OCI-LY7 (cell line): ENCODE results near the gene SUSD3.

ENCODE experiments used
- EZH2phosphoT487 ChIP-seq: fragments of 200-600 bp; sonication (generic); IDR thresholded peaks from 2 replicates; pipeline ENCODE4 v1.6.1; 2018; ENCODE audit warnings: low read depth, borderline replicate concordance, mild to moderate bottlenecking, mixed run types, antibody characterized with exemption, low read length, moderate library complexity, mixed read lengths
- TF ChIP-seq, protein P1 (sequence below): fragments of 200-600 bp; sonication (generic); conservative IDR thresholded peaks from 2 replicates; pipeline ENCODE4 v1.5.1; 2014; ENCODE audit warnings: mild to moderate bottlenecking, antibody characterized with exemption, low read length, moderate library complexity, mixed read lengths

GRCh38 chr9:93120846-93121315 lies 62.4 kb downstream of the SUSD3 start:
- TF ChIP-seq, protein P1, sequence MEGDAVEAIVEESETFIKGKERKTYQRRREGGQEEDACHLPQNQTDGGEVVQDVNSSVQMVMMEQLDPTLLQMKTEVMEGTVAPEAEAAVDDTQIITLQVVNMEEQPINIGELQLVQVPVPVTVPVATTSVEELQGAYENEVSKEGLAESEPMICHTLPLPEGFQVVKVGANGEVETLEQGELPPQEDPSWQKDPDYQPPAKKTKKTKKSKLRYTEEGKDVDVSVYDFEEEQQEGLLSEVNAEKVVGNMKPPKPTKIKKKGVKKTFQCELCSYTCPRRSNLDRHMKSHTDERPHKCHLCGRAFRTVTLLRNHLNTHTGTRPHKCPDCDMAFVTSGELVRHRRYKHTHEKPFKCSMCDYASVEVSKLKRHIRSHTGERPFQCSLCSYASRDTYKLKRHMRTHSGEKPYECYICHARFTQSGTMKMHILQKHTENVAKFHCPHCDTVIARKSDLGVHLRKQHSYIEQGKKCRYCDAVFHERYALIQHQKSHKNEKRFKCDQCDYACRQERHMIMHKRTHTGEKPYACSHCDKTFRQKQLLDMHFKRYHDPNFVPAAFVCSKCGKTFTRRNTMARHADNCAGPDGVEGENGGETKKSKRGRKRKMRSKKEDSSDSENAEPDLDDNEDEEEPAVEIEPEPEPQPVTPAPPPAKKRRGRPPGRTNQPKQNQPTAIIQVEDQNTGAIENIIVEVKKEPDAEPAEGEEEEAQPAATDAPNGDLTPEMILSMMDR = no peak
- TF ChIP-seq EZH2phosphoT487 = no peak
